HCT116 (cell line): ENCODE measurements around the gene ACBD4. TPM values are rescaled to one million over a fixed set of nuclear protein-coding genes. Genes with fewer than 3 reads are reported as not detected.

Experiments used
- ATAC-seq: fragments of 200-7000 bp; cut with Tn5 transposase; 2 replicates; pipeline ENCODE4 v1.9.1; 2020; ENCODE audit warnings: mild to moderate bottlenecking, moderate library complexity
- BruUV-seq: library from RNA; stranded (reverse); fragments of 400-500 nt; replicated peaks from 2 replicates; lab custom pipeline; 2021; lab: Mats Ljungman, UMichigan
- CTCF ChIA-PET: fragments of 300-600 bp; sonication (Branson Sonifier 250); formaldehyde crosslinking; loops from one replicate; lab custom pipeline; 2021; ENCODE audit warnings: antibody characterized with exemption; lab: Charles Lee
- POLR2A ChIA-PET: fragments of 300-600, 350-600 bp; sonication (Branson Sonifier 250); formaldehyde crosslinking; loops from one replicate; lab custom pipeline; 2021; ENCODE audit warnings: antibody characterized with exemption; lab: Charles Lee
- RAD21 ChIA-PET, 2 experiments: fragments of 300-600 bp; sonication (Branson Sonifier 250); formaldehyde crosslinking; loops; one replicate each; lab custom pipeline; 2023; ENCODE audit warnings: low total read pairs in 2 of 2; ENCODE audit not compliant: uncharacterized antibody in 2 of 2, unreplicated experiment in 2 of 2, low non-redundant PET in 1 of 2; lab: Charles Lee
- DNase-seq: peaks from one replicate; pipeline ENCODE4 v3.0.0-alpha.2; 2010; ENCODE audit warnings: low read depth, low spot score
- H2AFZ ChIP-seq: fragments of 200-600 bp; shearing (Covaris generic), sonication (generic); 2 replicates; pipeline ENCODE4 v1.6.1; 2017; ENCODE audit warnings: low read depth, mixed run types, mixed read lengths, antibody characterized with exemption, low read length; ENCODE audit not compliant: poor library complexity, severe bottlenecking
- H3K27ac ChIP-seq: 2 replicates; pipeline ENCODE4 v1.5.1; 2012; ENCODE audit warnings: low read depth, low read length
- H3K27me3 ChIP-seq: fragments of 200-600 bp; sonication (generic); 2 replicates; pipeline ENCODE4 v1.6.1; 2016; ENCODE audit warnings: mixed run types, low read length, mixed read lengths; ENCODE audit not compliant: insufficient read depth
- H3K36me3 ChIP-seq, 2 experiments: fragments of 200-500 bp in 1 of 2; fragments of 200-600 bp in 1 of 2; sonication (Bioruptor generic) in 1 of 2; sonication (generic) in 1 of 2; 2 replicates each; pipeline versions ENCODE4 v1.5.1 to v1.6.1; 2014 to 2016; ENCODE audit warnings: low read length in 2 of 2, inconsistent platforms in 1 of 2, mixed read lengths in 1 of 2, mixed run types in 1 of 2; ENCODE audit not compliant: insufficient read depth in 2 of 2, control insufficient read depth in 1 of 2
- H3K4me1 ChIP-seq, 2 experiments: fragments of 200-600 bp in 1 of 2; sonication (generic) in 1 of 2; 2 replicates each; pipeline versions ENCODE4 v1.5.1 to v1.6.1; 2012 to 2017; ENCODE audit warnings: low read length in 2 of 2, inconsistent platforms in 1 of 2, mild to moderate bottlenecking in 1 of 2, mixed read lengths in 1 of 2, mixed run types in 1 of 2, moderate library complexity in 1 of 2; ENCODE audit not compliant: insufficient read depth in 2 of 2, control insufficient read depth in 1 of 2
- H3K4me2 ChIP-seq: fragments of 200-600 bp; sonication (generic); 2 replicates; pipeline ENCODE4 v1.6.1; 2017; ENCODE audit warnings: mixed run types, low read length, mixed read lengths
- H3K4me3 ChIP-seq, 2 experiments: fragments of 200-600 bp in 1 of 2; sonication (generic) in 1 of 2; replicated peaks in 1 of 2; 2 replicates each; pipeline ENCODE4 v1.5.1; 2011 to 2016; ENCODE audit warnings: low read length in 2 of 2, control low read depth in 1 of 2, low read depth in 1 of 2, mild to moderate bottlenecking in 1 of 2, mixed read lengths in 1 of 2, mixed run types in 1 of 2
- H3K79me2 ChIP-seq: fragments of 200-600 bp; sonication (generic); 2 replicates; pipeline ENCODE4 v1.6.1; 2017; ENCODE audit warnings: mild to moderate bottlenecking, mixed run types, low read length, moderate library complexity, mixed read lengths; ENCODE audit not compliant: insufficient read depth
- H3K9ac ChIP-seq: fragments of 200-600 bp; sonication (generic); 2 replicates; pipeline ENCODE4 v1.6.1; 2016; ENCODE audit warnings: low read length, mixed read lengths
- H3K9me2 ChIP-seq: fragments of 200-600 bp; sonication (generic), shearing (Covaris generic); 2 replicates; pipeline ENCODE4 v1.6.1; 2017; ENCODE audit warnings: mixed run types, mild to moderate bottlenecking, moderate library complexity; ENCODE audit not compliant: insufficient read depth
- H3K9me3 ChIP-seq, 2 experiments: fragments of 200-500 bp in 1 of 2; fragments of 200-600 bp in 1 of 2; sonication (Bioruptor generic) in 1 of 2; sonication (generic) in 1 of 2; 2 replicates each; pipeline ENCODE4 v1.6.1; 2014 to 2017; ENCODE audit warnings: low read length in 2 of 2, mixed read lengths in 2 of 2, inconsistent platforms in 1 of 2, low read depth in 1 of 2, mild to moderate bottlenecking in 1 of 2, mixed run types in 1 of 2, moderate library complexity in 1 of 2; ENCODE audit not compliant: control insufficient read depth in 1 of 2, insufficient read depth in 1 of 2
- H4K20me1 ChIP-seq: fragments of 200-600 bp; sonication (generic), shearing (Covaris generic); 2 replicates; pipeline ENCODE4 v1.6.1; 2017; ENCODE audit warnings: mixed run types, mild to moderate bottlenecking, moderate library complexity; ENCODE audit not compliant: insufficient read depth
- CEBPB ChIP-seq: IDR thresholded peaks from 2 replicates; pipeline ENCODE4 v1.6.1; 2012; ENCODE audit warnings: low read depth
- CTCF ChIP-seq, 3 experiments: fragments of 200-600 bp in 1 of 3; sonication (generic) in 1 of 3; IDR thresholded peaks in 2 of 3; conservative IDR thresholded peaks in 1 of 3; 2 replicates each; pipeline ENCODE4 v1.5.1; 2012 to 2017; ENCODE audit warnings: low read depth in 2 of 3, low read length in 2 of 3, antibody characterized with exemption in 1 of 3, borderline replicate concordance in 1 of 3, control low read depth in 1 of 3, mild to moderate bottlenecking in 1 of 3, mixed read lengths in 1 of 3, mixed run types in 1 of 3, moderate library complexity in 1 of 3; ENCODE audit not compliant: insufficient read depth in 1 of 3
- EGR1 ChIP-seq: IDR thresholded peaks from 2 replicates; pipeline ENCODE4 v1.6.1; 2012; ENCODE audit warnings: low read depth
- ELF1 ChIP-seq: IDR thresholded peaks from 2 replicates; pipeline ENCODE4 v1.6.1; 2012; ENCODE audit warnings: low read depth, borderline replicate concordance
- RAD21 ChIP-seq: IDR thresholded peaks from 2 replicates; pipeline ENCODE4 v1.6.1; 2012; ENCODE audit warnings: low read depth, mild to moderate bottlenecking
- REST ChIP-seq: IDR thresholded peaks from 2 replicates; pipeline ENCODE4 v1.6.1; 2012; ENCODE audit warnings: low read depth
- SP1 ChIP-seq: IDR thresholded peaks from 2 replicates; pipeline ENCODE4 v1.6.1; 2012; ENCODE audit warnings: low read depth
- SRF ChIP-seq: IDR thresholded peaks from 2 replicates; pipeline ENCODE4 v1.6.1; 2012; ENCODE audit warnings: low read depth
- TCF7L2 ChIP-seq: IDR thresholded peaks from 2 replicates; pipeline ENCODE4 v1.7.0; 2011; ENCODE audit warnings: borderline replicate concordance, inconsistent platforms; ENCODE audit not compliant: insufficient read depth, insufficient read length; ENCODE audit errors: extremely low read depth
- YY1 ChIP-seq: IDR thresholded peaks from 2 replicates; pipeline ENCODE4 v1.6.1; 2011; ENCODE audit warnings: low read length, low read depth, moderate library complexity, mild to moderate bottlenecking; ENCODE audit not compliant: insufficient replicate concordance; ENCODE audit errors: extremely low read depth
- ZBTB33 ChIP-seq: IDR thresholded peaks from 2 replicates; pipeline ENCODE4 v1.6.1; 2011; ENCODE audit warnings: mild to moderate bottlenecking, low read length, moderate library complexity; ENCODE audit not compliant: insufficient replicate concordance; ENCODE audit errors: extremely low read depth
- ZNF274 ChIP-seq: fragments of 200-500 bp; sonication (Bioruptor generic); IDR thresholded peaks from 2 replicates; pipeline ENCODE4 v1.6.1; 2014; ENCODE audit warnings: mild to moderate bottlenecking, low read depth, low read length, inconsistent platforms
- intact Hi-C: fragments of 100-400 bp; cut with micrococcal nuclease; formaldehyde crosslinking; loops from 2 replicates; pipeline ENCODE4 v1.10.0; 2022
- total RNA-seq: library from RNA; stranded (reverse); gene quantifications from one replicate; pipeline ENCODE4 v1.2.1, GENCODE V29; 2021; ENCODE audit not compliant: unreplicated experiment

Gene ACBD4
- total RNA-seq, 1 experiment from 2014 or later: 13.6 TPM

GRCh38 chr17:45117848-45118646, 17.4 kb upstream of the ACBD4 start:
- no peaks in the 10 kb centered on the region for H3K27me3 ChIP-seq
- DNase-seq (no peak), ATAC-seq (no peak)
- H3K9ac ChIP-seq: no peak overlapping the region
- no peak overlapping the region for H3K4me2 ChIP-seq
- no peak for TF ChIP-seq ZBTB33
- no peak for TF ChIP-seq EGR1
- no peak for TF ChIP-seq SP1
- no peak for TF ChIP-seq SRF
- TF ChIP-seq REST: no peak
- TF ChIP-seq YY1: no peak
- no peak for TF ChIP-seq ELF1
- no peak for TF ChIP-seq ZNF274
- TF ChIP-seq CEBPB: no peak
- TF ChIP-seq TCF7L2: no peak
- no peak for TF ChIP-seq RAD21
- no peak for TF ChIP-seq CTCF (IDR thresholded peaks at IDR 0.05 in 2 of 3, conservative IDR thresholded peaks at IDR 0.05 in 1 of 3; ENCODE audit: borderline replicate concordance in 1 of 3, insufficient read depth in 1 of 3, low read depth in 2 of 3, low read length in 2 of 3)
- no peaks in the 10 kb centered on the region for H3K9me3 ChIP-seq
- BruUV-seq: no TSS peak
- ChIA-PET POLR2A (interaction anchor here (0.8 kb wide), 1 partner anchor 43 kb away, joined by 3 read pairs; the partner anchor contains the start of gene HEXIM2), RAD21 (no interaction called here), CTCF (no interaction called here)
- H2AFZ ChIP-seq: no peak overlapping the region
- peaks cover 14 to 17% of the 10 kb centered on the region in 2 experiments for H3K4me1 ChIP-seq
- H3K9me2 ChIP-seq: no peaks in the 10 kb centered on the region
- intact Hi-C loops: no loop called here
- H4K20me1 ChIP-seq: no peaks in the 10 kb centered on the region
- peaks cover 17% of the 10 kb centered on the region for H3K79me2 ChIP-seq
- H3K27ac ChIP-seq: no peak overlapping the region
- peaks cover 0 to 11% of the 10 kb centered on the region in 2 experiments; a peak in 2 of 4 replicates for H3K36me3 ChIP-seq
- no peak overlapping the region for H3K4me3 ChIP-seq
